Fibroblast of peridontal ligament (primary cell): ENCODE data around the gene MAPRE3.

Source experiments
- DNase-seq: peaks from one replicate; pipeline ENCODE4 v3.0.0-alpha.2; 2010; ENCODE audit errors: extremely low read depth

MAPRE3 gene

DNA sequence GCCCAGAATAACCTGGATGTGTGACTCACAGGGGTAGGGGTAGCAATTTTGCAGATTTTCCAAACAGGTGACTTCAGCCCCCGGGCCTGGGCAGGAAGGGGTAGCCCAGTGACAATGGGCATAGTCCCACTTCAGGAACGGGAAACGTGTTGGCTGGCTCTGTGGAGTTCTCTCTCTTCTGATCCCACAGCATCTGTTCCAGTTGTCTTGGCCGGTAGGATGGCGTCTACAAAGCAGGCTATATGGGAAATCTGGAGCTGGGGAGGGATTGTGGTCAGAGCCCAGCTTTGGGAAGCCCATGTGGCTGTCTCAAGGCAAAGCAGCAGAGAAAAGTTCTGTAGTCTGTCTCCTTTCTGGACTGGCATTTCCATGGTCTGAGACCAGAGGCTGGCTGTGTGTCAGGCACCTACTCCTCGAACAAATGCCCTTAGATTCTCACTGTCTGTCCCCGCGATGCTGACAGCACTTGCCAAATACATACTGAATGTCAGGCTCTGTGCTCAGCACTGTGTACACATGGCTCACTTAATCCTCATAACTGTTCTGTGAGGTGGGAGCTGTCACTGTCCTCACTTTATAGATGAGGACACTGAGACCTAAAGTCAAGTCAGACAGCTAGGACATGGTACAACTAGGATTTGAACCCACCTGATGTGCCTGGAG, 44.5 kb downstream of the MAPRE3 start:
- DNase-seq: no peak

DNA sequence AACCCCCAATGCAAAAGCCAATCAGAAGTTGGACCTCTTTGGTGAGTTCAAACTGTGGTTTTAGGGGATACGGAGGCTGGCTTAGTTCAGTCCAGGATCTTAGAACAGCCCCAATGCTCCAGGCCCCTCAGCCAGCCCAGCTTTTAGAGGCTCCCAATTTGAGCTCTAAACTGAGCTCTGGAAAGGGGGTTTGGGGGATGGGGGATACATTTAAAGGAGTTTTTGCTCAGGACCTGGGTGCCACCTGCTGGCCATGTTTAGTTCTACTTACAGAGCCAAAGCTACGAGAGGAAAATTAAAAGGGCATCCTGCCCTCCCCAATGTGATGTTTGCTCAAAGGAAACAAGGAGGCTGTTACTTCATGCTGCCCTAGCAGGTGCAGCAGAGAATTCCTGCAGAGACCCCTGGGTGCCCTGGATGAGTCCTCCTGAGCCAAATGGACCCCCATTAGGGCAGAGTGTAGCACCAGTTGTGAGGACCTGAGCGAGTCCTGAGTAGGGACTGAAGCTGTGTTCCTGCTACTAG, 46.4 kb downstream of the MAPRE3 start:
- DNase-seq: peak; percentile 82

DNA sequence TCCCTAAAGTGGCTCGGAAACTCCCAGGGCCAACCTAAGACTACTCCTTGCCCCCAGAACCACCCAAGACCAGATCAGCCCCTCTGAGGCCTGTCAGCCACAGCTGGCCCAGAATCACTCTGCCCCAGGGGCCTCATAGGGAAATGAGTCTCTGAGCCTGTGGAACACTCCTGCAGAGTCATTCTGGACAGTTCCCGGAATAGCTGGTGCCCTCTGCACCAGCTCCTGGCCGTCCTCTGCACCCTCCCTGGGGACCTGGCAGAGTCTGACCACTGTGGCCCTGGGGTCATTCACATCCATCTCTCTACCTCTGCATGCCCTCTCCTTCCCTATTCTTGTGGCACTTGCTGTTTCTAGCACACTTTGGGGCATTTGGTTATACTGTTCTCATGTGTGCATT, 47.7 kb downstream of the MAPRE3 start:
- no peak for DNase-seq

DNA sequence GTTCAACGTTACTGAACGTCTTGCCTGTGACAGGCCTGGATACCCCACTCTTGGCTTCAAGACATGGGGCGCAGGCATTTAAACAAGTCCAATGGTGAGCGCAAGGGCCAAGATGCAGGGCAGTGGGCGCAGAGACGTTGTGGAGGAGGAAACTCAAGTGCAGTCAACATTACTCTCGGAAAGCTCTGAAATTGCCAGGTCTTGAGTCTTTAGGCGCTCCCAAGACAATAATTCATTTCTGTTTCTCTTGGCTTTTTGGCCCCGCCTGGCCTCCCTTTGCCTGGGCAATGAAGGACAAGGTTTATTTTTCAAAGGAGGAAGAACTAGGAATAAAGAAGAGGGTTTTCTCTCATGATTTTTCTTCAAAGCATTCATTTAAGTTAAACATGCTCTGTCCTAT, 49.0 kb downstream of the MAPRE3 start:
- no peak for DNase-seq

DNA sequence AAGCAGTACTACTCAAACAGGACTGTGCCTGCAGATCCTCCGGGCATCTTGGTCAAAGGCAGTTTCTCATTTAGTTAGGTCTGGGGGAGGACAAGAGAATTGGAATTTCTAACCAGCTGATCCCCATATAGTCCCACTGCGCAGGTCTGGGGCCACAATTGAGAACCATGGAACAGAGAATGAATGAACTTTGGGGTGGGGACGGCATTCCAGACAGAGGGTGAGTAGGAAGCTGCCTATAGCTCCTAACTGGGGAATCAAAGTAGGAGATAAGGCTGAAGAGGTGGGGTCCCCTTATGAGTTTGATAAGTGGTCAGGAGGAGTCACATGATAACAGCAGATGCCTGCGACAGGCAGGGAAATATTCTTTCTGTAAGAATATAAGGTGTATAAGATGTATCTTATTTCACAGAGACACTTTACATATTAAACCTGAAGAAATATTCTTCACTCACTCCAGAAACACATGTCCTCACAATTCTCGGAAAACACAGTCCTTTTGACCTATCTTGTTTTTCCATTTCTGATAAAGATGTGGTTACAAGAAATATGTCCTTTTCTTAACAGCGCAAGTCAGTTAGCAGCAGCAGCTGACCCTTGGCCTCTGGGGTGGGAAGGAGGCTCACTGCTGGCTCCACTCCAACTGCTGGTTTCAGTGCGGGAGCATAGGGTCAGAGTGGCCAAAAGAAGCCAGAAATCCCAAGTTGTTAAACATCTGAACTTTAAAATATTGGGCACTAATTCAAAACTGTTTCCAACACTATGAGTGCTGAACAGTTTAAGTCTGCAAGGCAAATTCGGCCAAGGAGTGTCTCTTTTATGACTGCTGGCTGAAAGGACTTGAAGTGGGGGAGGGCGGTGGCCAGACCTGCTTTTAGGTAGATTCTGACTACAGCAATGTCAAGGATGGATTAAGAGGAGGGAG, 49.8 kb downstream of the MAPRE3 start:
- peak; percentile 19 for DNase-seq

DNA sequence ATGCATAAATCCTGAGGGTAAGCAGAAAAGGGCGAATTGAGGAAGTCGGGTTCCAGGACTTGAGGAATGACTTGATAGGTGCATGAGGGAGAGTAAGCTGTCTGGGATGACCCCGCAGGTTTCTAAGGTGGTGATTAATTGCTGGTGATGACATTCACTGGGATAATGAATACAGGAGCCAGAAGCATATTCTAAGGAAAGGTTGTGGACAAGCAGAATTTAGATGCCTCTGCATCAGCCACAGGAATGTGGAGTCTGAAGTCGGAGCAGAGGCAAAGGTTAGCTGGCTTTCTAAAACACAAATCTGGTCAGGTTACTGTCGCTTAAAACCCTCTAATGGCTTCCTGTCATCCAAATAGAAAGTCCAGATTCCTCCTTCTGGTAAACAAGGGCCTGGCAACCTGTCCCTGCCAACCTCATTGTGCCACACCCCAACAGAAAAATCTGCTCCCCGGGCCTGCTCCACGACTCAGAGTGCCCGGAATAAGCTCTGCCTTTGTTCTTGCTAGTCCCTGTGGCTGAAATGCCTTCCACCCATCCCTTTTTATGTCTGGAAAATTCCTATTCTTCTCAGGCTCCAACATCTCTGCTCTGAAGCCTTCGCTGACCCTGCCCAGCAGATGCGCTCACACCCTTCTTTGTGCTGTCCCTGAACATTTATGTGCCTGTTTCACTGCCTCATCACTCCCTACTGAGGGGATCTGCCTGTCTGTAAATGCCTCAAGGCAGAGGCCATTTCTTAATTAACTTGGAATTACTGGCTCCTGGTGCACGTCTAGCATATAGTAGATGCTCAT, 51.0 kb downstream of the MAPRE3 start:
- DNase-seq: no peak

DNA sequence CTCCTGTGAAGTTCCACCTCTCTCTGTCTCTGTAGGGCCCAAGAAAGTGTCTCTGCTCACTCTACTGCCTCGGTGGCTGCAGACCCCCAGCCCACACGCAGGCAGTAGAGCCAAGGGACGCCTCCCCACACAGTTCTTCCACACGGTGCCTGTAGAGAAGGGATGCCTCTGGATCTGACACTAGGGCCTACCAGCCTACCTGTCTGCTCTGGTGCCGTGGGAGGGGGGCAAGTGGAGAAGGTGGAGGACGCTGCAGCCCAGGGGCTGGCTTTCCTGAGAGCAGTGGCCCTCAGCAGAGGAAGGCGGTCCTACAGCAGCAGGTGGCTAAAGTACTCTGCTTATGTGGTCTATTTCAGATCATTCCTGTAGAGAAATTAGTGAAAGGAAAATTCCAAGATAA, 53.3 kb downstream of the MAPRE3 start:
- DNase-seq: no peak

DNA sequence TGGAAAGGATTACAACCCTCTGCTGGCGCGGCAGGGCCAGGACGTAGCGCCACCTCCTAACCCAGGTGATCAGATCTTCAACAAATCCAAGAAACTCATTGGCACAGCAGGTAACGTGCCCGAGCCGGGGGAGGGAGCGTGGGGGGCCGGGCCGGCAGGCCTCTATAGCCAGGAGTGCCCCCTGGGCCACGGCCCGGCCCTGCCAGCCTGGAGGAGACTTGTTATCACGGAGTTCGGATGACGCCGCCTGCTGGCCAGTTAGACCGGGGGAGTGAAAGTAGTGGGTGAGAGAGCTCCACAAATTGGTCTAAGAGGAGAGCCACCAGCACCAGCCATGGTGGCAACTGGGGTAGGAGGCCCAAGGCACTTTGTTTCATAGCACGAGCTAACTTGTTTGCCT, 53.8 kb downstream of the MAPRE3 start:
- DNase-seq: no peak

DNA sequence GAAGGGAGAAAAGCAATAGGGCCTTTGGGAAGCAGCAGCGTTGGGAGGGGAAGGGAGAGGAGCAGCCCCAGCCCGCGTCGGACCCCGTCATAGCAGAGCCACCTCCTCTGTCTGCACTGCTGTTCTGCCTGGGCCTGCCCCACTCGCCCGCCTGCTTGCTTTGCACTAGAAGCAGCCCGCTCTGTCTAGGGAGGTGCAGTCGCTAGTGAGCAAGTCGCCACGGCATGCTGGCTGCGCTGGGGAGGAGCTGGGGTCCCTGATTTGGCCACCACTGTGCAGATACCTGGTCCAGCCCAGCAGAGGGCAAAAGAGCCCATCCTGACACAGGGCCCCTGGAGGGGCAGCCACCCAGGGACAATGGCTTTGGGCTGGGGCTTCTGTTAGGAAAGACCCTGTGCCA, 54.4 kb downstream of the MAPRE3 start:
- no peak for DNase-seq

DNA sequence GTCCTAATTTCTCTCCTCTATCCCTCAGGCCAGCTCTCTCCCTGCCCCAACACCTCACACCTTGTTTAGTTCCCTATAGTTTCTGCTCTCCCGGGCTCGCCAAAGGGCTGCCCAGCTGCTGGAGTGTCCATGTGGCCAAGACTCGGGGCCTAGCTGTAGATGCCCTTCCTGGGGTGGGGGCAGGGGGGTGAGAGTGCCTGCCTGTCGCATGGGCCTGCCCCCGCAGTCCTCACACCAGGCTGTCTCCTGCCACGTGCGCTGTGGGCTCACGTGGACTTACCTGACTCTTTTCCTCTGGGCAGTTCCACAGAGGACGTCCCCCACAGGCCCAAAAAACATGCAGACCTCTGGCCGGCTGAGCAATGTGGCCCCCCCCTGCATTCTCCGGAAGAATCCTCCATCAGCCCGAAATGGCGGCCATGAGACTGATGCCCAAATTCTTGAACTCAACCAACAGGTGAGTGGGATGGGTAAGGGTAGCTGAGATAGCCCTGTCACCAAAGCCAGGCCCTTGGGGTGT, 54.9 kb downstream of the MAPRE3 start:
- no peak for DNase-seq

DNA sequence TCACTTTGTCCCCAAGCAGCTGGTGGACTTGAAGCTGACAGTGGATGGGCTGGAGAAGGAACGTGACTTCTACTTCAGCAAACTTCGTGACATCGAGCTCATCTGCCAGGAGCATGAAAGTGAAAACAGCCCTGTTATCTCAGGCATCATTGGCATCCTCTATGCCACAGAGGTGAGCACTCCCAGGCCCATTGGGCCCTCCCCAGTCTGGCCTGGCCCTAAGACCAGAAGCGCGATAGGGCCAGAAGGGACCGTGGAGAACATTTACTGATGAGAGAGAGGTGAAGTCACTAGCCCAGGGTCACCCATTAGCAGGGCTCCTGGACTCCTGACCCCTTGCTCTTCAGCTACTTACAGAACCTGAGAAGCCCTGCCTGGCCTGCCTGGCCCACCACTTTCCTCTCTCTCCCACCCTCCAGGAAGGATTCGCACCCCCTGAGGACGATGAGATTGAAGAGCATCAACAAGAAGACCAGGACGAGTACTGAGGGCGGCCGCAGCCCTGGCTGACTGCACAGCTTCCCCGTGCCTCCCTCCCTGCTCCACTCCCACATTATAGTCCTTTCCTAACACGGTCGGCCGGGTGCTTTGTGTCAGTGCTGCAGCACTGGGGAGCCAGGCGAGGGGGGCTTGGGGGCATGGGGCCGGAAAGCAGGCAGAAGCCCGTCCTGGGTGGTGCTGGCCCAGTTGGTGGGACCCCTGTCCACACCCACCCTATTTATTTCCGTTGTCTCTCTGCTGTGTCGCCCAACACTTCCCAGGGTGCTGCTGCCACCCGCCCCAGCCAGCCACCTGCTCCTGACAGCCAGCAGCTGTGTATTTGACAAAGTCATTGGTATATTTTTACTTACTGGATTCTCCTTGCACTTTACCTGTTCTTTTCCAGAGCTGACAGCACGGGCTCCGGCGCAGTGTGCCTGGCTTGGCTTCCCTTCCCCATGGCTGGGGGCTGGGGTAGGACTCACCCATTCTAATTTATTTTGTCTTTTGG, 55.7 kb downstream of the MAPRE3 start:
- no peak for DNase-seq

DNA sequence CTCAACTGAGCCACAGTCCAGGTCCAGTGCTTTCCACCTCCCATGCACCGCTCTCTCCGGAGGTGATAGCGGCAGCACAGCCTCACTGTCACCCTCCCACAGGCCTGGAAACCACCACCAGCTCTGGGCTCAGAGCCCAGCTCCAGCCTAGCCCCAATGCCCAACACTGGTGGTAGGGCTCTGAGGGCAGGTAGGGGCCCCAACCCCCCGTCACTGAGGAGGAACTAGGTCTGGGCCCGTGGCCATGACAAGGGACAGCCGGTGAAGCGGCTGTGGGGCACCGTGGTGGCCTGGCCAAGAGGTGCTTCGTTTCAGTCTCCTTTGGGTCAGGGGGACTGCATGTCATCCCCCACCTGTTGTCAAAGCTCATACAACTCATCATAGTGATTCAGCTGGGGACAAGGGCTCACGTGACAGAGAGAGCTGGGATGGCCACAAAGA, 56.8 kb downstream of the MAPRE3 start:
- no peak for DNase-seq

DNA sequence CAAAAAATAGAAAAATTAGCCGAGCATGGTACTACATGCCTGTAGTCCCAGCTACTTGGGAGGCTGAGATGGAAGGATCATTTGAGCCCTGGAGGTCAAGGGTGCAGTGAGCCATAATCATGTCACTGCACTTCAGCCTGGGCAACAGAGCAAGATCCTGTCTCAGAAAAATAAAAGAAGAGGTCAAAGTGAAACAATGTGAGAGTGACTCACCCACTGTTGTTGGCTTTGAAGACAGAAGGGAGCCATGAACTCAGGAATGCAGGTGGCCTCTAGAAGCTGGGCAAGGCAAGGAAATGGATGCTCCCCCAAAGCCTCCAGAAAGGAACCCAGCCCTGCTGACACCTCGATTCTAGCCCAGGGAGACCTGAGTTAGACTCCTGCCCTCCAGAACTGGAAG, 58.6 kb downstream of the MAPRE3 start:
- no peak for DNase-seq

DNA sequence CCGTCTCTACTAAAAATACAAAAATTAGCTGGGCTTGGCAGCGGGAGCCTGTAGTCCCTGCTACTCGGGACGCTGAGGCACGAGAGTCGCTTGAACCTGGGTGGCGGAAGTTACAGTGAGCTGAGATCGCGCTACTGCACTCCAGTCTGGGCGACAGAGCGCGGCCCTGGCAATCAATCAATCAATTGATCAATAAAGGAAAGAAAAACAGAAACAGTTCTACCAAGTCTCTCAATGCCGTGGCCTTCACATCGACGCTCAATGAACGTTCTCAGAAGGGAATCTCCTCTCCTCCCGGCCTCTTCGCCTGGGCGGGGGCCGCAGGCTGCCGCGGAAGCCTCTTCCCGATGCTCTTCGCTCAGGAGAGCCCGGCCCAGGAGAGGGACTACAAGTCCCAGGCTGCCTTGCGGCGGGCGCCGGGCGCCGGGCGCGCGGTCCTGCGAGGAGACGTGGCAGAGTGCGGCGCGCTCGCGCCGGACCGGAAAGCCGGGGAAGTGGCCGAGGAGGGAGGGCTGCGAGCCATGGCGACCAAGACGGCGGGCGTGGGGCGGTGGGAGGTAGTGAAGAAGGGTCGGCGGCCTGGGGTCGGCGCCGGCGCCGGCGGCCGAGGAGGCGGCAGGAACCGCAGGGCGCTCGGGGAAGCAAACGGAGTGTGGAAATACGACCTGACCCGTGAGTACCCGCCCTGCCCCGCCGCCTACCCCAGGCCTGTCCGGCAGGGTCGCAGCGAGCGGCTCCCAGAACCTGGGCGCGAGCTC, 62.2 kb downstream of the MAPRE3 start, which contains the start of gene TMEM214:
TMEM214 (plus strand) TSS at position 471 of the 758 bp plus-strand sequence; CDS start at position 522, 51 bp downstream.
- DNase-seq: peak; percentile 83

DNA sequence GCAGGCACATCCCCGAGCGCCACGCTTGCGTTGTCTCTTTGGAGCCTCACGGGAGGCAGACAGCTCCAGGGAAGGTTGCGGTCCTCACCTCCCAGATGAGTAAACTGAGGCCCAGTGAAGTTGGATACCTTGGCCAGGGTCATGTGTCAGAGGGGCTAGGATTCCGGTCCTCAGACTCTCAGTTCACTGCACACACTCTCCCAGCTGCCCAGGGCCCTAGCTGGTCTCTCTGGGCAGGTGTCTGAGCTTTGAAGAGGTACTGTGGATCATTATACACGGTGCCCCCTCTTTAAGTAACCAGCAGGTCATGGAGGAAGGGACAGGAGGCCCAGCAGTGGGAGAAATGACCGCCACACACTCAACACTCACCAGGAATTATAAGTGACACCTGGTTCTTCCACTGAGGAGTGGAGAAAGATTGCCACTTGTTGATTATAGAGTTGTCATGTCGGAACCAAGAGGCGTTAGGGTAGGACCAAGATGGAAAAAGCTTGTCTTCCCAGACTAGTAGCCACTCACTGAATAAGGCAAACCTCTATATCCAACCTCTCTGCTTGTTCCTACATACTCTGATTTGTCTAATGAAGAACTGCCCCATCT, 62.9 kb downstream of the MAPRE3 start:
- no peak for DNase-seq

DNA sequence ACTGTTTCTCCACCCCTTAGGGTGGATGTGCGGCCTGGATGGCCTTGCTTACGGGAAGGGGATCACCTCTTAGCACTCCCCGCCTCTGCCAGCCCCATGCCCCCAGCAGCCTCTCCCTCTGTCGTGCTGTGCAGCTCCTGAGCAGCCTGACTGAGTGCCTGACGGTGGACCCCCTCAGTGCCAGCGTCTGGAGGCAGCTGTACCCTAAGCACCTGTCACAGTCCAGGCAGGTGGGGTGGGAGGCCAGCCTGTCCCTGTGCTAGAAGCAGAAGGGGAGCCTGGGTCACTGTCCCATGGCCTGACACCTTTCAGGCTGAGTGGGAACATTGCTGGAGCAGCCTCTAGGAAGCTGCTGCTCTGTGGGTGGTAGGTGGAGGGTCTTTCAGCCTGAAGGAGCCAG, 67.6 kb downstream of the MAPRE3 start:
- DNase-seq: no peak

DNA sequence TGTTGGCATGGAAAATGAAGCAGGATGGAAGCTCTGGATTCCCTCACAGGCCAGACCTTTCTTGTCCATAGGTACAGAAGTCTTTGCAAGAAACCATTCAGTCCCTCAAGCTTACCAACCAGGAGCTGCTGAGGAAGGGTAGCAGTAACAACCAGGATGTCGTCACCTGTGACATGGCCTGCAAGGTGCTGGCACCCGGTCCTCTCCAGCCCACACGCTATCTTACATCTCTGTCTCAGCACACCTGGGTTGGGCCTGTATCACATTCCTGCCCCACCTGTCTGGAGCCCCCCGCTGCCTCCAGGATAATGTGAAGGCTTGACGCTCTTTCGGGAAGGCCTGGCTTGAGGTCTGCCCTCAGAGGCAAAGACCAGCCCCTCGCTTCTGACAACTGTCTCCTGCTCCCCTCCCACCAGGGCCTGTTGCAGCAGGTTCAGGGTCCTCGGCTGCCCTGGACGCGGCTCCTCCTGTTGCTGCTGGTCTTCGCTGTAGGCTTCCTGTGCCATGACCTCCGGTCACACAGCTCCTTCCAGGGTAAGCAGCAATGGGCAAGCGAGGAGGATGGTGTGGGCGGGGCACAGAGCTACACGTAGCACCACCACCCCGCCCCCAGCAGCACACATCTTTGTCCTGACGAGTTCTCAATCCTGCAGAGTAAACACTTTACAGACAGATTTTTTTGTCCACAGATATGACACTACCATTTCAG, 68.3 kb downstream of the MAPRE3 start:
- DNase-seq: no peak

DNA sequence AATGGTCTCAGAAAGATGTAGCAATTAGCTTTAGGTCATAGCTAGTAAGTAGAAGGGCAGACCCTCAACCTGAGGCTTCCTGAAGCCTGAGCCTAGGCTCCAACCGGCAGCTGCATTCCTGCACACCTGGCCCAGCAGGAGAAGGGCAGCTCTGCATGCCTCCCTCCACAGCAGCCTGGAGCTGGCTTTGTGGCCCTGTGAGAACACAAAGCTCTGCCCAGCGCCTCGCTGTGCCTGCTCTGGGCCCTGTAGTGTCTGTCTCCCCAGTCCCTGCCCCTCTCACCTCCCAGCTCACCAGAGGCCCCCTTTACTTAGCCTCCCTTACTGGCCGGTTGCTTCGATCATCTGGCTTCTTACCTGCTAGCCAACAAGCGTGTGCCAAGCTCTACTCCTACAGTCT, 69.0 kb downstream of the MAPRE3 start:
- no peak for DNase-seq

DNA sequence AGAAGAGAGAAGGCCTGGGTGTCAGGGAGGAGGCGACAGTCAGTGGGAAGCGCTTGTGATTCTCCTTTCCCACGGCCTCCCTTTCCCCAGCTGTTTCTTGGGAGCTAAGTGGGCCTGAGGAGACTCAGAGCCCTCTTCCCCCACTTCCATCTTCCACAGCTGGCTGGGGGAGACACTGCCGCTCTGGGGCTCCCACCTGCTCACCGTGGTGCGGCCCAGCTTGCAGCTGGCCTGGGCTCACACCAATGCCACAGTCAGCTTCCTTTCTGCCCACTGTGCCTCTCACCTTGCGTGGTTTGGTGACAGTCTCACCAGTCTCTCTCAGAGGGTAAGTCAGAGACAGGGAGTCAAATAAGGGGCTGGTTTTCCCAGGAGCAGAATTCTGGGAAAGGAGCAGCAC, 69.4 kb downstream of the MAPRE3 start:
- DNase-seq: no peak
